Gastroesophageal sphincter (tissue), 3 donors: ENCODE results near the gene NANOS3.

Experiments used
- CTCF ChIP-seq, 4 experiments: fragments of 200-600 bp in 2 of 4; fragments of 450-650 bp in 2 of 4; sonication (generic) in 1 of 4; IDR thresholded peaks; one replicate each; pipeline ENCODE4 v1.5.1; 2017 to 2019; ENCODE audit warnings: antibody characterized with exemption in 4 of 4, mild to moderate bottlenecking in 2 of 4, moderate library complexity in 2 of 4
- EP300 ChIP-seq: sonication (generic); formaldehyde crosslinking; IDR thresholded peaks from one replicate; pipeline ENCODE4 v1.6.1; 2017; ENCODE audit warnings: antibody characterized with exemption, mild to moderate bottlenecking
- POLR2A ChIP-seq, 2 donors: fragments of 450-650 bp; IDR thresholded peaks; one replicate each; pipeline ENCODE4 v1.6.1; 2017; ENCODE audit warnings: antibody characterized with exemption in 2 of 2, mild to moderate bottlenecking in 2 of 2, moderate library complexity in 1 of 2

- TF ChIP-seq POLR2A (IDR thresholded peaks at IDR 0.05) (peak; percentile 47 to 76), CTCF (IDR thresholded peaks at IDR 0.05) (peak in 1 of 4 experiments; percentile 31), EP300 (no peak)
Observed at GRCh38 chr19:13840305-13841085, 36.4 kb upstream of the NANOS3 start.
